Smooth muscle cell (in vitro differentiated cells): ENCODE measurements around the gene PRR7. TPM values are rescaled to one million over a fixed set of nuclear protein-coding genes. Genes with fewer than 3 reads are reported as not detected.

Experiments used
- DNase-seq: peaks from one replicate; lab custom pipeline; 2025; ENCODE audit not compliant: unreplicated experiment; lab: John Stamatoyannopoulos, UW
- H2AFZ ChIP-seq: fragments of 200-600 bp; sonication (generic); 2 replicates; pipeline ENCODE4 v1.6.0; 2016; ENCODE audit warnings: antibody characterized with exemption, low read depth, mild to moderate bottlenecking
- H3F3A ChIP-seq: fragments of 200-600 bp; sonication (generic); 2 replicates; pipeline ENCODE4 v1.6.0; 2017; ENCODE audit warnings: antibody characterized with exemption, low read depth
- H3K27ac ChIP-seq: fragments of 200-600 bp; sonication (generic); 2 replicates; pipeline ENCODE4 v1.5.1; 2016; ENCODE audit warnings: low read depth, mild to moderate bottlenecking
- H3K27me3 ChIP-seq: fragments of 200-600 bp; sonication (generic); 2 replicates; pipeline ENCODE4 v1.6.1; 2016; ENCODE audit warnings: low read depth, mild to moderate bottlenecking
- H3K36me3 ChIP-seq: fragments of 200-600 bp; sonication (generic); 2 replicates; pipeline ENCODE4 v1.5.1; 2016; ENCODE audit warnings: low read depth
- H3K4me1 ChIP-seq: fragments of 200-600 bp; sonication (generic); 2 replicates; pipeline ENCODE4 v1.5.1; 2016; ENCODE audit warnings: low read depth
- H3K4me2 ChIP-seq: fragments of 200-600 bp; sonication (generic); 2 replicates; pipeline ENCODE4 v1.6.0; 2016; ENCODE audit warnings: mild to moderate bottlenecking
- H3K4me3 ChIP-seq: fragments of 200-600 bp; sonication (generic); 2 replicates; pipeline ENCODE4 v1.5.1; 2016; ENCODE audit warnings: mild to moderate bottlenecking
- H3K79me2 ChIP-seq: fragments of 200-600 bp; sonication (generic); 2 replicates; pipeline ENCODE4 v1.6.0; 2016; ENCODE audit warnings: low read depth, mild to moderate bottlenecking
- H3K9ac ChIP-seq: fragments of 200-600 bp; sonication (generic); 2 replicates; pipeline ENCODE4 v1.6.0; 2016; ENCODE audit warnings: low read depth
- H3K9me3 ChIP-seq: fragments of 200-600 bp; sonication (generic); replicated peaks from 2 replicates; pipeline ENCODE4 v1.5.1; 2016; ENCODE audit warnings: low read depth
- H4K20me1 ChIP-seq: fragments of 200-600 bp; sonication (generic); 2 replicates; pipeline ENCODE4 v1.6.0; 2016; ENCODE audit warnings: low read depth
- WGBS: methylation state at CpG from one replicate; pipeline ENCODE4 v1.1.7; 2016; ENCODE audit warnings: low lambda C conversion rate; 5-methylcytosine and 5-hydroxymethylcytosine counted together
- polyA plus RNA-seq: library from polyadenylated mRNA; unstranded; fragments of >200 nt; fragmentation: Nextera tagmentation; extraction: Ambion mirVana; gene quantifications from 2 replicates; pipeline ENCODE4 v1.2.1, GENCODE V29; 2016
- total RNA-seq: library from RNA; depleted of rRNA; stranded (reverse); fragments of >200 nt; gene quantifications from 2 replicates; pipeline ENCODE4 v1.2.3, GENCODE V29; 2014
- TF ChIP-seq, protein P1 (sequence below): fragments of 200-600 bp; sonication (generic); IDR thresholded peaks from 2 replicates; pipeline ENCODE4 v1.5.1; 2017; ENCODE audit warnings: borderline replicate concordance, mild to moderate bottlenecking, antibody characterized with exemption; ENCODE audit not compliant: insufficient read depth, poor library complexity, severe bottlenecking

The PRR7 gene
- total and polyA plus RNA-seq, 2 experiments from 2014 or later = 6.5 to 31.9 TPM

- Histone ChIP-seq H3K27ac (peak overlapping the region; percentile 4), H3K36me3 (no peaks in the 10 kb centered on the region), H3K9me3 (no peaks in the 10 kb centered on the region), H3K4me3 (no peak overlapping the region), H4K20me1 (no peaks in the 10 kb centered on the region), H3K4me2 (no peak overlapping the region), H3K9ac (no peak overlapping the region), H2AFZ (no peak overlapping the region), H3F3A (peaks cover 13% of the 10 kb centered on the region), H3K4me1 (peaks cover 26% of the 10 kb centered on the region), H3K79me2 (peaks cover 4% of the 10 kb centered on the region), H3K27me3 (no peaks in the 10 kb centered on the region)
- WGBS = 79% methylated on average over 6 of the region's 6 CpGs
- DNase-seq = no peak
- TF ChIP-seq, protein P1, sequence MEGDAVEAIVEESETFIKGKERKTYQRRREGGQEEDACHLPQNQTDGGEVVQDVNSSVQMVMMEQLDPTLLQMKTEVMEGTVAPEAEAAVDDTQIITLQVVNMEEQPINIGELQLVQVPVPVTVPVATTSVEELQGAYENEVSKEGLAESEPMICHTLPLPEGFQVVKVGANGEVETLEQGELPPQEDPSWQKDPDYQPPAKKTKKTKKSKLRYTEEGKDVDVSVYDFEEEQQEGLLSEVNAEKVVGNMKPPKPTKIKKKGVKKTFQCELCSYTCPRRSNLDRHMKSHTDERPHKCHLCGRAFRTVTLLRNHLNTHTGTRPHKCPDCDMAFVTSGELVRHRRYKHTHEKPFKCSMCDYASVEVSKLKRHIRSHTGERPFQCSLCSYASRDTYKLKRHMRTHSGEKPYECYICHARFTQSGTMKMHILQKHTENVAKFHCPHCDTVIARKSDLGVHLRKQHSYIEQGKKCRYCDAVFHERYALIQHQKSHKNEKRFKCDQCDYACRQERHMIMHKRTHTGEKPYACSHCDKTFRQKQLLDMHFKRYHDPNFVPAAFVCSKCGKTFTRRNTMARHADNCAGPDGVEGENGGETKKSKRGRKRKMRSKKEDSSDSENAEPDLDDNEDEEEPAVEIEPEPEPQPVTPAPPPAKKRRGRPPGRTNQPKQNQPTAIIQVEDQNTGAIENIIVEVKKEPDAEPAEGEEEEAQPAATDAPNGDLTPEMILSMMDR = no peak
Observed at GRCh38 chr5:177499842-177500241, 53.2 kb downstream of the PRR7 start.

DNA sequence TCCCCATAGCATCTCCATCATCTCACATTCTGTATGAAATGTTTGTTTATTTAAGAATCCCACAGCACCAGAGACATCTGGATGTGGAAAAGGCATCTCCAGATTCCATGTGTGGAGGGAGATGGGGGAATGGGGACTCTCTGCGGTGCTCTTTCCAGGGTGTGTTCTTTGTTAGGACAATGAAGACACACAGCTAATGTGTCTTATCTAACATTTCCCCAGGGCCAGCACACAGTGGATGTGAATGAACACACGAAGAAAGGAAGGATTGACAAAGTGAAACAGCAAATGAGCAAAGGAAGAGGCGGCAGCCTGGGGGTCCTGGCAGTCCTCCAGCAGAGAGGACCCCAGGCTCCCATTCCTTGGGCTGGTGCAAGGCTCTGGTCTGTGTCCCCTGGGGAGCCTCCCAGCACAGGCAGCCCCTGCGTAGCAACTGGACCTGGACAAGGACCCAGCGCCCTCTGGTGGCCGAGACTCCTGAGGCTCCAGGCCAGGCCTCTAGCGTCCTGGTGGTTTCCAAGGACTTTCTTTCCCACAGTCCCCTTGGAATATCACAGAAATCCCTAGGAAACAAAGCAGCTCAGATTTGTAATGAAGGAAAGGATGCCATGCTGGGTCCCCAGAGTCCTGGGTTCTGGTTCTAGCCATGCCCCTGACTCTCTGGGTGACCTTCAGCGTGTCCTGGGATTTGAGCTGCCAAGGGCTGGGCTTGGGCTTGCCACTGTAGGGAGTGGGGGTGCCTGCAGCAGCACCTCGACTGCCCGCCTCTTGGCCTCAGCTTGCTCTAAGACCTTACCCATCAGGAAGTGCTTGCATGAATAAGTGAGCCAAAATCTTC is 54.3 kb downstream of the PRR7 start:
- H3K4me1 ChIP-seq = peaks cover 17% of the 10 kb centered on the region
- H4K20me1 ChIP-seq = no peaks in the 10 kb centered on the region
- H2AFZ ChIP-seq = no peak overlapping the region
- no peak overlapping the region for H3K4me3 ChIP-seq
- no peaks in the 10 kb centered on the region for H3K9me3 ChIP-seq
- WGBS = 32% methylated on average over 10 of the region's 10 CpGs
- H3K9ac ChIP-seq = no peak overlapping the region
- H3F3A ChIP-seq = peaks cover 10% of the 10 kb centered on the region
- no peaks in the 10 kb centered on the region for H3K27me3 ChIP-seq
- H3K4me2 ChIP-seq = peak overlapping the region; percentile 59
- H3K27ac ChIP-seq = peak overlapping the region; percentile 4
- TF ChIP-seq, protein P1 = peak; percentile 93
- no peaks in the 10 kb centered on the region for H3K36me3 ChIP-seq
- peak; percentile 84 for DNase-seq
- H3K79me2 ChIP-seq = peaks cover 4% of the 10 kb centered on the region

GRCh38 chr5:177501874-177502678 is 55.5 kb downstream of the PRR7 start:
- H4K20me1 ChIP-seq = no peaks in the 10 kb centered on the region
- no peak for DNase-seq
- no peaks in the 10 kb centered on the region for H3K79me2 ChIP-seq
- no peak overlapping the region for H3K27ac ChIP-seq
- H3K9me3 ChIP-seq = no peaks in the 10 kb centered on the region
- no peaks in the 10 kb centered on the region for H3K27me3 ChIP-seq
- peaks cover 4% of the 10 kb centered on the region for H3F3A ChIP-seq
- no peak overlapping the region for H3K4me3 ChIP-seq
- 71% methylated on average over 9 of the region's 9 CpGs for WGBS
- no peak overlapping the region for H2AFZ ChIP-seq
- no peak overlapping the region for H3K9ac ChIP-seq
- no peaks in the 10 kb centered on the region for H3K36me3 ChIP-seq
- H3K4me2 ChIP-seq = no peak overlapping the region
- TF ChIP-seq, protein P1 = no peak
- H3K4me1 ChIP-seq = peaks cover 11% of the 10 kb centered on the region
